ENCODE measurements around the gene PPP4R1.
"Not testable (repeated sequence)": the region's sequence is repeated elsewhere in the genome, so short reads cannot be mapped to it uniquely, and the experiment has no call there.

Gene PPP4R1

GRCh38 chr18:9629709-9630108 lies 15.3 kb upstream of the PPP4R1 start:
- DNase-seq = no peak

DNA sequence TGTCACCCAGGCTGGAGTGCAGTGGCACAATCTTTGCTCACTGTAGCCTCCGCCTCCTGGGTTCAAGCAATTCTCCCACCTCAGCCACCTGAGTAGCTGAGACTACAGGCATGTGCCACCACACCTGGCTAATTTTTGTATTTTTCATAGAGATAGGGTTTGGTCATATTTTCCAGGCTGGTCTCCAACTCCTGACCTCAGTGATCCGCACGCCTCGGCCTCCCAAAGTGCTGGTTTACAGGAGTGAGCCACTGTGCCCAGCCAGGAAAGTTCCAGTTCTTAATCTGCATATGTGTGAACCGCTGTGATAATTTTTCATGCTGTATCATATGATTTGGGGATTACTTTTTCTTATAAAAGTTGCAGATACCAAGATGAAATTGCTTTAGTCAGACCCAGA lies 14.6 kb upstream of the PPP4R1 start:
- DNase-seq = no peak

DNA sequence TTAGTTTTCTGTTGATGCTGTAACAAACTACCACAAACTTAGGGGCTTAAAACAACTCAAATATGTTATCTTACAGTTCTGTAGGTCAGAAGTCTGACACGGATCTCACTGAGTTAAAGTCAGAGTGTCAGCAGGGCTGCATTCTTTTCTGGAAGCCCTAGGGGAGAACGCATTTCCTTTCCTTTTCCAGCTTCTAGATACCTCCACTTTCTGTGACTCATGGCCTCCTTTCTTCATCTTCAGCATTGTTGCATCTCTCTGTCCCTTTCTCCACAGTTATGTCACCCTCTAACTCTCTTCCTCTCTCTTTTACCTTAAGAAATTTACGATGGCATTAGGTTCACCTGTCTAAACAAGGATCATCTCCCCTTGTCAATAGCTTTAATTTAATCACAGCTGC lies 13.3 kb upstream of the PPP4R1 start:
- DNase-seq = no peak

DNA sequence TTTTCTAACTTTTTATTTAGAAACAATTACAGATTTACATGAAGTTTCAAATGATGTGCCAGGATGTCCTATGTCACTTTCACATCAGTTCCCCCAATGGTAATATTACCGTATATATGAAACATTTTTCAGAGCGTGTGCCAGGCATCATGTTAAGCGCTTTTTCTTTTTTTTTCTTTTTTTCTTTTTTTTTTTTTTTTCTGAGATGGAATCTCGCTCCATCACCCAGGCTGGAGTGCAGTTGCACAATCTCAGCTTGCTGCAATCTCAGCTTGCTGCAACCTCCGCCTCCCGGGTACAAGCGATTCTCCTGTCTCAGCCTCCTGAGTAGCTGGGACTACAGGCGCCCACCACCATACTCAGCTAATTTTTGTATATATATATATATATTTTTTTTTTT lies 5.6 kb upstream of the PPP4R1 start:
- no peak for DNase-seq

DNA sequence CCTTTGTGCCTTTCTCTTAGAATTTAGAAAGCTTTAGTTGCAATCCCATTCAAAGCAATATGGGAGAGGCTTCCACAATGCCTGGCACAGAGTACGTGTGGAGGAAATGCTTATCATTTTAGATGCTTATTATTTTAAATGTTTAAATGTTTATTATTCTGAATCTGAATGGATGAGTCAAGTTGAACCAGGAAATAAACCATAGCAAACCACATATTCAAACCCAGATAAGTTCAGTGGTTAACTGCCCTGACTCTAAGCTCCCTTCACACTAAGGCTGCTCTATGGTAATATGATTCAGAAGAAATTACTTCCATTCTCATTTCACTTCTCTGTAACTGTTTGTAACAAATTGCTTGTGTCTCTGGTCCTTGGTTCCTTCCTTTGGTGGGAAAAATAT lies 5.2 kb upstream of the PPP4R1 start:
- no peak for DNase-seq

- DNase-seq = no peak
Measured at GRCh38 chr18:9619056-9619455, 4.7 kb upstream of the PPP4R1 start.

GRCh38 chr18:9617006-9617542 lies 2.7 kb upstream of the PPP4R1 start:
- no peak for DNase-seq

- DNase-seq = no peak
Measured at GRCh38 chr18:9616049-9616448, 1.7 kb upstream of the PPP4R1 start.

- no peak for DNase-seq
Measured at GRCh38 chr18:9615280-9615797, 980 bp upstream of the PPP4R1 start.

DNA sequence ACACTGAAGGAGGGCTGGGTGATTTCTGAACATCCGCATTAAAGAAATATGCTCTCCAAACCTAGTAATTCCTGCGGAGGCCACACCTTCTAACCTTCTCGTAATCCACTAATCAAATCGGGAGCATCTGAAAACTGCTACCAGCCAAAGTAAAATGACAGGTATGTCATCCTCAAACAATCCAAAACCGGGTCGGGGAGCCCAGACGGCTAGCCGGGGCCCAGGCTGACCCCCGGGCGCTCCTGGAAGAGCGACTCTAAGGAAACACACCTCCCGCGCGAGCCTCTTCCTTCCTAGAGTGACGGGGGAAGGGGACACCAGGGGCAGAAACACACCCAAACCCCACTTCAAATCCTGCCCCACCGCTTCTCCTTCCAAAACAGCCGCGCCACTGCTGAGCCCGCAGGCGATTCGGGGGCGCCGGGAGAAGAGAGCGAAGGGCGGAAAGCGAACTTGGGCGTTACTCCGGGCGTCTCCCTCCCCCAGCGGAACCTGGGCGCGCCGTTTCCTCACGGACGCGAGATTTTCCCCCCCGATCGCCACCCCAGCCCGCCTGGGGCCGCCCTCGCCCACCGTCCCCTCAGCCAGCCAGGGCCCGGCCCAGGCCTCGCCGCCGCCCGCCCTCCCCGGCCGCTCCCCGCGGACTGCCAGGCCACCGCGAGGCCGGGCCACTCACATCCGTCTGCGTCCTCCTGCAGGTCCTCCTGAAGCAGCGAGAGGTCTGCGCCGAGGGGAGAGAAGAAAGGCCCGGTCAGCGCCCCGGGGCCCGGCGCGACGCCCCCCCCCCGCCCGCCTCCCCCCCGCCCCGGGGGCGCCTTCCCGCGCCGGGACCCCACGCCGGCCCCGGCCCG lies 584 bp downstream of the PPP4R1 start:
- DNase-seq = no peak

DNA sequence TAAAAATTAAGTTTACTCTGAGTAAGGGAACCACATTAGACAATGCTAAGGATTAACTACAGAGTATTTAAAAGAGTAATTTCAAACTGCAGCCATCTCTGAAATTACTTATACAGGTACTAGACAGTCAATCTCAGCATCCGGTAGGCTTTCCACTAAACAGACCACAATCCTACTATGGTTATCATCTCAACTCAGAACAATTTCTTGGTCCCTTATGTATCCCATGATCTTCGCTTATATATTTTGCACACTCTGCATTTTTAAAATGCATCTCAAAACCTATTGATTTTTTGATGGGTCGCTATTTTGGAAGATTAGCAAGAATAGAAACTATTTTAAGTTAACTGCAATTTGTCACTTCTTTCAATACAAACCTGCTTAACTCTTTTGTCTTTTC lies 1.4 kb downstream of the PPP4R1 start:
- no peak for DNase-seq

GRCh38 chr18:9612215-9612830 lies 2.0 kb downstream of the PPP4R1 start:
- DNase-seq = peak; percentile 23

GRCh38 chr18:9609190-9609589 lies 5.2 kb downstream of the PPP4R1 start:
- no peak for DNase-seq

- DNase-seq = no peak
Measured at GRCh38 chr18:9608728-9609127, 5.6 kb downstream of the PPP4R1 start.

- no peak for DNase-seq
Measured at GRCh38 chr18:9608298-9608697, 6.1 kb downstream of the PPP4R1 start.

- DNase-seq = not testable (repeated sequence)
Measured at GRCh38 chr18:9607111-9607510, 7.2 kb downstream of the PPP4R1 start.

- DNase-seq = no peak
Measured at GRCh38 chr18:9606039-9606438, 8.3 kb downstream of the PPP4R1 start.

DNA sequence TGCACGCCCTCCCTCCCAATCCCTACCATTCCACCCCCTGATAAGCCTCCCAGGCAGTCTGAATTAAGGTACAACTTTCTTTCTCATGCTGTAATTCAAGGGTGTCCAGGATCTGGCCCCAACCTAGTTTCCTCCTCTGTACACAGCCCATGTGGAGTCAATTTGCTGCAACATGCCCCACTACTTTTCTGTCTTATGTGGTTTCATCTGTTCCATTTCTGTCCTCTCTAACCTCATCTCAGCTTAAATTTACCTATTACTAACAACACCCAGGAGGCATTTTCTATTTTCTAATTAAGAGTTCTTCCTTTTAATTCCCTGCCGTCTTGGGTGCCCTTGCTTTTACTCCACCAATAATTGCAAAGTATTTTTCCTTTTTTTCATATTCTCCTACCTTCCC lies 10.0 kb downstream of the PPP4R1 start:
- no peak for DNase-seq

GRCh38 chr18:9599328-9599727 lies 15.0 kb downstream of the PPP4R1 start:
- DNase-seq = no peak

DNA sequence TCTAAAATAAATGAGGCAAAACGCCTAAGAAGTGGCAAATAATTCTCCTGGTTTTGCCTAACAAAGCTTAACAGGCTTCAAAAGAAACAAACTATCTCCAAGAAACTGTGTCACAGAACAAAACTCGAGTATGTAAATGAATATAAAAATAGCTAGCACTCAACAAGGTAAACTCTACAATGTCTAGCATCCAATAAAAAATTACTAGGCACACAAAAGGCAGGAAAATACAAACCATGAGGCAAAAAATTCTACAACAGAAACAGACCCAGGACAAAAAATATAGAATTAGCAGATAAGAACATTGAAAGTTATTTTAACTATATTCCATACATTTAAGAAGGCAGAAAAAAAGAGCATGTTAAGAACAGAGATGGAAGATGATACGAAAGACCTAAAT lies 16.8 kb downstream of the PPP4R1 start:
- DNase-seq = no peak

DNA sequence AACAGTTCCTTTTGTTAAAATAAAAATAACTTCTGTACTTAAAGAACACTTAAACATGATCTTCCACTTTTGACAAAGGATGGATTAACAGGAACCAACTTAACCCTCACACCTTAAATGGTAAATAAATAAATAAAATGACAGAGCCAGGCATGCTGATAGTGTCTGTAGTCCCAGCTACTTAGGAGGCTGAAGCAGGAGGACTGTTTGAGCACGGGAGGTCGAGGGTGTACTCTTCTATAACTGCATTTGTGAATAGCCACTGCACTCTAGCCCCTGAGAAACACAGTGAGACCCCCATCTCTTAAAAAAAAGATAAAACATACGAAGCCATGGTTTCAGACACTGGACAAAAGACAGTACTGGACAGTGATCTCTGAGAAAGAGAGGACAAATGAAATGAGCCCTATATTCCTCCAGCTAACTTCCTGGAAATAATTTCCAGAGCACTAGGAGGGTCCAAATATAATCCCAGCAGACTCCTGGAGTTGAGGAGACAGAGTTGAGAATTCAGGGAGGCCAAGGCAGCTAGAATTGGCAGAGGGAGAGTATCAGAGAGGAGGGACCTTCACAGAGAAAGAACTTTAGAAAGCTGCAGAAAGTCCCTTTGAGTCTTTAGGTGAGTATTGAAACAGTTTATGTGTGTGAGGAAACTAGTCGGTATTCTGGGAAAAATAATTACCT lies 17.4 kb downstream of the PPP4R1 start:
- no peak for DNase-seq

DNA sequence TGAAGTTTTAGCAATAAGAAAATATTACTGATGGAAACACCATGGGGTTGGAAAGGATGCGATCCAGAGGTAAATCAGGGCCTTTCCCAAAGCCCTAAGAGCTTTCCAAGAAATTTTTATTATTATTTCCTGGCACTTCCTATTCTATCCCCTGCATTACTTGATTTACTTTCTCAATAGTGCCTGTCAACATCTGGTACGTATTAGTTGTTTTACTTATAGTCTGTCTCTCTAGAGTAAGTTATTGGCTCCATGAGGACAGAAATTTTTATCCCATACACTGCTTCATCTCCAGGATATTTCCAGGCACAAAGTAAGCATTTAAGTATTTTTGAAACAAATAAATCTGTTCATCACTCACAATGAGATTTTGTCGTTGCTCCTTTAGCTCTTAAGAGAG lies 18.1 kb downstream of the PPP4R1 start:
- no peak for DNase-seq

DNA sequence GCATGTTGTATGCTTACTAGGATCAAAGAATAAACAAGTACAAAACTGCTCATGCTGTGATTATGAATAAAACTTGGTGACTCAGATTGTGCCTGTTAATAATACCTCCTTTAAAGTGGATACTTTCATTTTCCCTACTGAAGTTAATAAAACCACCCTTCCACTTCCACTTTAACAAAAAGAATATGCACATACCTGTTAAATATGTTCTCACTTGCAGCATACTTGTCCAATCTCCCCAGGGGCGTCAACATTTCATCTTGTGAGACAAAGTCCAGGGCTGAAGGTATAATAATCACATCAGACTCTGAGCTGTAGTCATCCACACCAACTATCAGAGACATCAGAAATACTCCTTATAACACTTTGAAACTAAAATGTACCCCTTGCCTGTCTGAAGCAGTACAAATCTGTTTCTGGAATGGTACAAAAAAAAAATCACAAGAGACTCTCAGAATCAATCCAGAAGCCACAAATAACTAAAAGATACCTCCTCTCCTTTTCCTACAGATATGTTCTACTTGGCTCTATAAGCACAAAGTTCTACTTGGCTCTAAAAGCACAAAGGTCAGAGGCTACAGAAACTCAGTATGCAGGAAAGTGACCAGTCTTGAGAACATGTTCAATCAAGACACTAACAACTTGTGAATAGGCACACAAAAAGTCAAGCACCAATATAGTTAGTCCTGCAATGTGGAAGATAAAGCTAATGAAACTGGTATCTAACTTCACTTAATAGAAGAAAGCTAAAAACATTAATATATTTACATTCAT lies 19.3 kb downstream of the PPP4R1 start:
- no peak for DNase-seq
